Activated CD8-positive, alpha-beta T cell treated with anti-CD3 and anti-CD28 coated beads for 36 hours (primary cell): Measurements from ENCODE around the gene TMED6. TPM values are rescaled to one million over a fixed set of nuclear protein-coding genes. Genes with fewer than 3 reads are reported as not detected.

Experiments
- ATAC-seq: fragments of 200-7000 bp; cut with Tn5 transposase; one replicate; pipeline ENCODE4 v1.10.0; 2021; ENCODE audit warnings: mild to moderate bottlenecking, moderate library complexity
- CTCF ChIA-PET: fragments of 350-600 bp; sonication (Branson Sonifier 250); formaldehyde crosslinking; loops from one replicate; lab custom pipeline; 2021; ENCODE audit warnings: antibody characterized with exemption; lab: Charles Lee
- POLR2A ChIA-PET: fragments of 350-600 bp; sonication (Branson Sonifier 250); formaldehyde crosslinking; loops from one replicate; lab custom pipeline; 2021; ENCODE audit warnings: antibody characterized with exemption; lab: Charles Lee
- DNase-seq: peaks from one replicate; pipeline ENCODE4 v3.0.0-alpha.2; 2020
- H3K27ac Mint-ChIP-seq: one replicate; pipeline ENCODE4 v1.8.0; 2021; ENCODE audit warnings: mild to moderate bottlenecking, mixed read lengths
- H3K27me3 Mint-ChIP-seq: one replicate; pipeline ENCODE4 v1.8.0; 2021; ENCODE audit warnings: mixed read lengths
- H3K36me3 Mint-ChIP-seq: one replicate; pipeline ENCODE4 v1.8.0; 2021; ENCODE audit warnings: low read depth, mixed read lengths
- H3K4me1 Mint-ChIP-seq: one replicate; pipeline ENCODE4 v1.8.0; 2021; ENCODE audit warnings: low read depth, mixed read lengths
- H3K4me3 Mint-ChIP-seq: one replicate; pipeline ENCODE4 v1.8.0; 2021; ENCODE audit warnings: mild to moderate bottlenecking, moderate library complexity, mixed read lengths
- H3K9me3 Mint-ChIP-seq: one replicate; pipeline ENCODE4 v1.8.0; 2021; ENCODE audit warnings: mixed read lengths
- intact Hi-C: fragments of 100-400 bp; cut with micrococcal nuclease; formaldehyde crosslinking; loops from one replicate; pipeline ENCODE4 v1.10.0; 2022
- total RNA-seq, 2 experiments: library from RNA; stranded (reverse); gene quantifications; one replicate each; pipeline ENCODE4 v1.2.3, GENCODE V29; 2021
- TF ChIP-seq, protein P1 (sequence below): fragments of 200-600 bp; IDR thresholded peaks from one replicate; pipeline ENCODE4 v1.8.0; 2022; ENCODE audit warnings: antibody characterized with exemption, mild to moderate bottlenecking

TMED6 gene
- total RNA-seq, 2 experiments from 2014 or later = 1.2 to 2.2 TPM

DNA sequence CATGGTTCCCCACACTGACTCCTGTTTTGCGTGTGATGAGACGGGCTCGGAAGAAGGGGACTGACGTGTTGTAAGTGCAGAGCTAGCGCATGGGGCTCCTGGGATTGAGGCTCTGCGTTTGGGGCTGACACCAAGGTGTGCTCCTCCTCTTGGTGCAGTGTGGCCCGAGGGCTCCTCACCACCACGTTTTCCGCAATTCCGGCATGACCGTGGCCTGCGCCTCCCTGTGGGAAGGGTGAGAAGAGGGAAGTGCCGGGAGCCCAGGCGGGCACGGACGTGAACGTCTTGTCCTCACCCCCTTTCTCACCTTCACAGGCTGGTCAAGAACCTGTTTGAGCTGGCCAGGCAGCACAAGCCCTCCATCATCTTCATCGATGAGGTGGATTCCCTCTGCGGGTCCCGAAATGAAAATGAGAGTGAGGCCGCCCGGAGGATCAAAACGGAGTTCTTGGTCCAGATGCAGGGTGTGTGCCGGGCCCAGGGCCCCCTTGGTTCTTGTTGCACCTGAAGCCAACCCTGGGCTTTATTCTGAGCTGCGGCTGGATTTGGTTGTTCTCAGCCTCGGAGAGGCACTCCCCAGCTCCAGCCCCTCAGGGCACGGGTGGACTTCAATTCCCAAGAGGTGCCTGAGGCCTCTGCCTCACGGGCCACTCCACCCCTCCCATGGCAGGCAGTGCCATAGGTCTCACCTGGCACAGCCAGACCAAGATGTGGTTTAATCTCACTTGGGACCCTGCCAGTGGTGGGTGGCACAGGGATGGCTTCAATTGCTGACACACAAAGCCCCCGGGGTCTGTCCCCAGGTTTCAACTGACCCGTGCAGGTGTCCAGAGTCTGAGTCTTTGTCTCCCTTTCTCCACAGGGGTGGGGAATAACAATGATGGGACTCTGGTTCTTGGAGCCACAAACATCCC, 31.5 kb downstream of the TMED6 start:
- Mint-ChIP-seq H3K4me3 (no peak overlapping the region), H3K27ac (no peak overlapping the region), H3K36me3 (peaks cover 33% of the 10 kb centered on the region), H3K4me1 (peaks cover 12% of the 10 kb centered on the region), H3K9me3 (no peaks in the 10 kb centered on the region), H3K27me3 (no peaks in the 10 kb centered on the region)
- no peak for DNase-seq
- TF ChIP-seq, protein P1, sequence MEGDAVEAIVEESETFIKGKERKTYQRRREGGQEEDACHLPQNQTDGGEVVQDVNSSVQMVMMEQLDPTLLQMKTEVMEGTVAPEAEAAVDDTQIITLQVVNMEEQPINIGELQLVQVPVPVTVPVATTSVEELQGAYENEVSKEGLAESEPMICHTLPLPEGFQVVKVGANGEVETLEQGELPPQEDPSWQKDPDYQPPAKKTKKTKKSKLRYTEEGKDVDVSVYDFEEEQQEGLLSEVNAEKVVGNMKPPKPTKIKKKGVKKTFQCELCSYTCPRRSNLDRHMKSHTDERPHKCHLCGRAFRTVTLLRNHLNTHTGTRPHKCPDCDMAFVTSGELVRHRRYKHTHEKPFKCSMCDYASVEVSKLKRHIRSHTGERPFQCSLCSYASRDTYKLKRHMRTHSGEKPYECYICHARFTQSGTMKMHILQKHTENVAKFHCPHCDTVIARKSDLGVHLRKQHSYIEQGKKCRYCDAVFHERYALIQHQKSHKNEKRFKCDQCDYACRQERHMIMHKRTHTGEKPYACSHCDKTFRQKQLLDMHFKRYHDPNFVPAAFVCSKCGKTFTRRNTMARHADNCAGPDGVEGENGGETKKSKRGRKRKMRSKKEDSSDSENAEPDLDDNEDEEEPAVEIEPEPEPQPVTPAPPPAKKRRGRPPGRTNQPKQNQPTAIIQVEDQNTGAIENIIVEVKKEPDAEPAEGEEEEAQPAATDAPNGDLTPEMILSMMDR = no peak
- no peak for ATAC-seq
- CTCF ChIA-PET = no interaction called here
- intact Hi-C loops = no loop called here
- POLR2A ChIA-PET = no interaction called here

DNA sequence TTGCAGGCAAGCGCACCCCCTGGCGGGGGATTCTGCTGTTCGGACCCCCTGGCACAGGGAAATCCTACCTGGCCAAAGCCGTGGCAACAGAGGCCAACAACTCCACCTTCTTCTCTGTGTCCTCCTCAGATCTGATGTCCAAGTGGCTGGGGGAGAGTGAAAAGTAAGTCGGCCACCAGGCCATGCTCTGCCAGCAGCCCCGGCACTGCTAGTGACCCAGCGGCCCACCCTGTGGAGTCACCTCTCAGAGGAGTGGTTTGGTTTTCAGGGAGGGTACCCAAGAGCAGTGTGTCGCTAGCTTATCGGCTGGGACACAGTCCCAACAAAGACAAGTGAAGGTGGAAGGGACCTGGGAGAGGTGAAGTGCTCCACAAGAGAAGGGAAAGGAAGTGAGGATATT, 32.2 kb downstream of the TMED6 start:
- POLR2A ChIA-PET = interaction anchor here (8.4 kb wide), 1 partner anchor 9 kb away, joined by 93 read pairs; the partner anchor contains the start of gene PDF
- ATAC-seq (no peak), DNase-seq (no peak)
- Mint-ChIP-seq H3K27me3 (no peaks in the 10 kb centered on the region), H3K4me3 (no peak overlapping the region), H3K4me1 (peaks cover 12% of the 10 kb centered on the region), H3K9me3 (no peaks in the 10 kb centered on the region), H3K36me3 (peaks cover 34% of the 10 kb centered on the region), H3K27ac (no peak overlapping the region)
- intact Hi-C loops = no loop called here
- TF ChIP-seq, protein P1 = no peak
- CTCF ChIA-PET = no interaction called here

DNA sequence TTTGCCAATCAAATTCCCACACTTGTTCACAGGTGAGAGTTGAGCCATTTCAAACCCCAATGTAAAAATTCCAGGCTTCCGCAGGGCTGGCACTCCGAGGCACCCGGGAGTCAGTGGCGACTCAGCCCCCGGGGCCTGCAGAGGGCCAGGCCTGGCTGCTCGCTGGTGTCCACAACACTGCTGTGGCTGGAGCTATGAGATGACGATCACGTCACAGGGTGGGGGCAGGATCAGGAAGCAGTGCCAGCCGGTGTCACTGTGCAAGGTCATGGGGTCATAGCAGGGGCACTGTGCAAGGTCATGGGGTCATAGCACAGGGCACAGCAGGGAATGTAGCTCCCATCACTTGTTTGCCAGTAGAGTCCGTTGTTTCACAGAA, 32.7 kb downstream of the TMED6 start:
- DNase-seq (no peak), ATAC-seq (no peak)
- Mint-ChIP-seq H3K27me3 (no peaks in the 10 kb centered on the region), H3K4me3 (no peak overlapping the region), H3K9me3 (no peaks in the 10 kb centered on the region), H3K4me1 (peaks cover 16% of the 10 kb centered on the region), H3K27ac (no peak overlapping the region), H3K36me3 (peaks cover 34% of the 10 kb centered on the region)
- POLR2A ChIA-PET = interaction anchor here (8.4 kb wide), 1 partner anchor 10 kb away, joined by 93 read pairs; the partner anchor contains the start of gene PDF
- CTCF ChIA-PET = interaction anchor here (1.3 kb wide), 1 partner anchor 13 kb away, joined by 4 read pairs; no protein-coding TSS in a partner anchor
- TF ChIP-seq, protein P1 = no peak
- intact Hi-C loops = no loop called here

DNA sequence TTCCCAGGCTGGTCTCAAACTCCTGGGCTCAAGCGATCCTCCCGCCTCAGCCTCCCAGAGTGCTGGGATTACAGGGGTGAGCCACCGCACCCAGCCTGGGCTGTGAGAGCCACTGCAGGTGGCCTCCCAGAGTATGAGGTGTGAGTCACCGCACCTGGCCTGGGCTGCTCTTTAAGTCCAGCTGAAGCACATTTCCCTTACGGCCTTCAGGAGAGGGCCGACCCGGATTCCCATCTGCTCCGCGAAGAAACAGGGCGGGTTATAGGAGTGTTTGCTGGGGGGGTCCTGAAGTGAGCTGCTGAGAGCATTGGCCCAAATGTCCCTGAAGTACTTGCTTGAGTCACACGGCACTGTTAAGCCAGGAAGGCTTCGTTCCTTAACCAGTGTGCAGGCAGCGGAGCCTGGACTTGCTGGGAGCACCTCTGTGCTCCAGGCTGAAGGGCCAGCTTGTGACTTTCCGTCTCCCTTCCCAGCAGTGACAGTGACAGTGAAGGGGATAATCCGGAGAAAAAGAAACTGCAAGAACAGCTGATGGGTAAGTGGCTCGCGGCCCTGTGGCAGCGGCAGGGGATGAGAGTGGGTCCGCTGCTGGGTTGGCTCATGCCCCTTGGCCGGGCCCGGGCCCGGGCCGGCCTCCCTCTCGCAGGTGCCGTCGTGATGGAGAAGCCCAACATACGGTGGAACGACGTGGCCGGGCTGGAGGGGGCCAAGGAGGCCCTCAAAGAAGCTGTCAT, 33.2 kb downstream of the TMED6 start:
- Mint-ChIP-seq H3K27me3 (no peaks in the 10 kb centered on the region), H3K9me3 (no peaks in the 10 kb centered on the region), H3K4me1 (peaks cover 22% of the 10 kb centered on the region), H3K4me3 (no peak overlapping the region), H3K27ac (no peak overlapping the region), H3K36me3 (peaks cover 34% of the 10 kb centered on the region)
- intact Hi-C loops = no loop called here
- DNase-seq = no peak
- ChIA-PET POLR2A (interaction anchor here (0.6 to 8.4 kb wide), 2 partner anchors 10 to 182 kb away, joined by 3 to 93 read pairs; partner anchors contain the start of gene PDF), CTCF (interaction anchor here (1.3 kb wide), 1 partner anchor 14 kb away, joined by 4 read pairs; no protein-coding TSS in a partner anchor)
- TF ChIP-seq, protein P1 = no peak
- ATAC-seq = no peak
